Aorta (tissue), 5 donors: ENCODE data around the gene ARHGEF16. TPM values are rescaled to one million over a fixed set of nuclear protein-coding genes. Genes with fewer than 3 reads are reported as not detected.

ENCODE experiments used
- ATAC-seq: fragments of 200-7000 bp; cut with Tn5 transposase; one replicate; pipeline ENCODE4 v1.9.1; 2022; ENCODE audit warnings: moderate library complexity; ENCODE audit not compliant: low FRiP score
- DNase-seq, 2 donors: peaks; one replicate each; pipeline ENCODE4 v3.0.0-alpha.2; 2020
- H3K27ac ChIP-seq, 2 donors: one replicate each; pipeline ENCODE4 v1.5.1; 2013; ENCODE audit warnings: low read length in 2 of 2, mild to moderate bottlenecking in 2 of 2, moderate library complexity in 2 of 2, control low read depth in 1 of 2, inconsistent platforms in 1 of 2, low read depth in 1 of 2
- H3K27me3 ChIP-seq, 2 donors: one replicate each; pipeline ENCODE4 v1.6.1; 2013; ENCODE audit warnings: control low read depth in 1 of 2, low read length in 1 of 2, mild to moderate bottlenecking in 1 of 2, moderate library complexity in 1 of 2; ENCODE audit not compliant: insufficient read depth in 2 of 2, control insufficient read depth in 1 of 2
- H3K36me3 ChIP-seq, 2 donors: one replicate each; pipeline ENCODE4 v1.6.1; 2013; ENCODE audit warnings: control low read depth in 1 of 2, low read length in 1 of 2, mild to moderate bottlenecking in 1 of 2; ENCODE audit not compliant: insufficient read depth in 2 of 2, control insufficient read depth in 1 of 2
- H3K4me1 ChIP-seq, 2 donors: one replicate each; pipeline ENCODE4 v1.6.1; 2013; ENCODE audit warnings: low read length in 2 of 2, control low read depth in 1 of 2, mild to moderate bottlenecking in 1 of 2, moderate library complexity in 1 of 2; ENCODE audit not compliant: insufficient read depth in 2 of 2, control insufficient read depth in 1 of 2
- H3K4me3 ChIP-seq, 2 donors: one replicate each; pipeline ENCODE4 v1.5.1; 2013; ENCODE audit warnings: low read length in 2 of 2, control low read depth in 1 of 2, mild to moderate bottlenecking in 1 of 2
- H3K9me3 ChIP-seq: one replicate; pipeline ENCODE4 v1.6.1; 2013; ENCODE audit warnings: mild to moderate bottlenecking, low read length; ENCODE audit not compliant: control insufficient read depth
- WGBS, 2 donors: extraction: QIAGEN DNeasy Blood & Tissue Kit; methylation state at CpG; one replicate each; pipeline ENCODE4 v1.1.7; 2013; 5-methylcytosine and 5-hydroxymethylcytosine counted together
- intact Hi-C, 2 donors: fragments of 100-400 bp; cut with DNase I; formaldehyde crosslinking; loops; one replicate each; pipeline versions ENCODE4 v1.14.2 to v1.15.0; 2022
- polyA plus RNA-seq, 2 donors: library from polyadenylated mRNA; stranded (reverse); fragments of 200-250 nt; gene quantifications; one replicate each; pipeline ENCODE4 v1.2.3, GENCODE V29; 2013
- total RNA-seq, 2 donors: library from RNA; stranded (reverse); fragmentation: NEBNext Ultra II Directional; extraction: Animal tissue kit (Norgen Biotek cat#: 25700); gene quantifications; one replicate each; pipeline ENCODE4 v1.2.1, GENCODE V29; 2021
- donor health status: healthy with polysubstance abuse.
- donor health status: Bipolar disorder and iron deficiency.
- donor health status: DM: no; HTN: no; CAD: no.
- donor health status: DM: no; HTN: no; CAD: no.
- donor health status: DM: yes; HTN: yes; CAD: no.

Gene ARHGEF16
- total and polyA plus RNA-seq, 4 donors = 0.62 to 8.8 (median 1.4) TPM; not detected in 1

- no peak overlapping the region for H3K27ac ChIP-seq
- H3K4me3 ChIP-seq = no peak overlapping the region
- no peaks in the 10 kb centered on the region for H3K9me3 ChIP-seq
- peak; percentile 83 to 91 for DNase-seq
- intact Hi-C loops = loop anchor here (5.0 to 10.0 kb wide), 2 partner anchors 126 to 398 kb away; no protein-coding TSS in a partner anchor
- ATAC-seq = peak; percentile 82
- no peaks in the 10 kb centered on the region for H3K27me3 ChIP-seq
- 40 to 44% methylated on average over 21 of the region's 21 CpGs for WGBS, 2 donors
- peaks cover 0 to 4% of the 10 kb centered on the region in 2 donors for H3K36me3 ChIP-seq
- no peaks in the 10 kb centered on the region for H3K4me1 ChIP-seq
Measured at GRCh38 chr1:3410142-3410925, 44.1 kb upstream of the ARHGEF16 start.

GRCh38 chr1:3411806-3412205 is 42.7 kb upstream of the ARHGEF16 start:
- no peaks in the 10 kb centered on the region for H3K27me3 ChIP-seq
- ATAC-seq = no peak
- 87 to 90% methylated on average over 30 of the region's 30 CpGs for WGBS, 2 donors

GRCh38 chr1:3412376-3412775 is 42.1 kb upstream of the ARHGEF16 start:
- 94% methylated on average over 33 of the region's 33 CpGs for WGBS, 2 donors
- H3K4me3 ChIP-seq = no peak overlapping the region
- H3K36me3 ChIP-seq = peaks cover 0 to 4% of the 10 kb centered on the region in 2 donors
- intact Hi-C loops = loop anchor here (5.0 to 10.0 kb wide), 2 partner anchors 128 to 400 kb away; no protein-coding TSS in a partner anchor
- DNase-seq = no peak
- H3K27ac ChIP-seq = no peak overlapping the region
- H3K9me3 ChIP-seq = no peaks in the 10 kb centered on the region
- H3K27me3 ChIP-seq = no peaks in the 10 kb centered on the region
- H3K4me1 ChIP-seq = no peaks in the 10 kb centered on the region
- ATAC-seq = no peak

More at GRCh38 chr1:3411806-3412205, 42.7 kb upstream of the ARHGEF16 start:
- DNase-seq = no peak
- Histone ChIP-seq H3K9me3 (no peaks in the 10 kb centered on the region), H3K4me1 (no peaks in the 10 kb centered on the region), H3K4me3 (no peak overlapping the region), H3K36me3 (peaks cover 0 to 4% of the 10 kb centered on the region in 2 donors), H3K27ac (no peak overlapping the region)
- intact Hi-C loops = loop anchor here (5.0 to 10.0 kb wide), 2 partner anchors 127 to 400 kb away; no protein-coding TSS in a partner anchor

- ATAC-seq (no peak), DNase-seq (no peak)
- no peaks in the 10 kb centered on the region for H3K27me3 ChIP-seq
- H3K36me3 ChIP-seq = peaks cover 0 to 4% of the 10 kb centered on the region in 2 donors
- intact Hi-C loops = loop anchor here (5.0 to 10.0 kb wide), 2 partner anchors 129 to 402 kb away; no protein-coding TSS in a partner anchor
- no peaks in the 10 kb centered on the region for H3K4me1 ChIP-seq
- no peak overlapping the region for H3K27ac ChIP-seq
- no peaks in the 10 kb centered on the region for H3K9me3 ChIP-seq
- WGBS, 2 donors = 92 to 93% methylated on average over 31 to 34 of the region's 34 CpGs
- no peak overlapping the region for H3K4me3 ChIP-seq
Measured at GRCh38 chr1:3413975-3414710, 40.3 kb upstream of the ARHGEF16 start.

GRCh38 chr1:3415260-3416090 is 39.0 kb upstream of the ARHGEF16 start:
- DNase-seq (no peak), ATAC-seq (no peak)
- Histone ChIP-seq H3K27me3 (no peaks in the 10 kb centered on the region), H3K4me3 (no peak overlapping the region), H3K27ac (no peak overlapping the region), H3K4me1 (no peaks in the 10 kb centered on the region), H3K36me3 (peaks cover 0 to 4% of the 10 kb centered on the region in 2 donors), H3K9me3 (no peaks in the 10 kb centered on the region)
- WGBS, 2 donors = 79 to 85% methylated on average over 34 to 39 of the region's 39 CpGs
- intact Hi-C loops = loop anchor here in 1 of 2 donors (10.0 kb wide), 1 partner anchor 131 kb away; no protein-coding TSS in a partner anchor

GRCh38 chr1:3417082-3417739 is 37.3 kb upstream of the ARHGEF16 start:
- peaks cover 0 to 2% of the 10 kb centered on the region in 2 donors for H3K36me3 ChIP-seq
- ATAC-seq = no peak
- no peak for DNase-seq
- no peaks in the 10 kb centered on the region for H3K4me1 ChIP-seq
- H3K27me3 ChIP-seq = no peaks in the 10 kb centered on the region
- WGBS, 2 donors = 73 to 77% methylated on average over 6 of the region's 6 CpGs
- no peak overlapping the region for H3K4me3 ChIP-seq
- H3K9me3 ChIP-seq = no peaks in the 10 kb centered on the region
- no peak overlapping the region for H3K27ac ChIP-seq
- intact Hi-C loops = loop anchor here in 1 of 2 donors (10.0 kb wide), 1 partner anchor 132 kb away; no protein-coding TSS in a partner anchor

- 86 to 90% methylated on average over 9 of the region's 9 CpGs for WGBS, 2 donors
- no peaks in the 10 kb centered on the region for H3K9me3 ChIP-seq
- ATAC-seq (no peak), DNase-seq (no peak)
- intact Hi-C loops = loop anchor here in 1 of 2 donors (10.0 kb wide), 1 partner anchor 133 kb away; no protein-coding TSS in a partner anchor
- no peak overlapping the region for H3K27ac ChIP-seq
- H3K36me3 ChIP-seq = peaks cover 0 to 2% of the 10 kb centered on the region in 2 donors
- H3K4me1 ChIP-seq = no peaks in the 10 kb centered on the region
- H3K4me3 ChIP-seq = no peak overlapping the region
- no peaks in the 10 kb centered on the region for H3K27me3 ChIP-seq
Measured at GRCh38 chr1:3417934-3418333, 36.5 kb upstream of the ARHGEF16 start.
